CD4-positive, alpha-beta T cell treated with Interleukin-15 for 1 hour (primary cell): ENCODE measurements around the gene ADRB2.
A peak's percentile ranks its signal among the peaks of the same experiment; 100 is the strongest.
"Not testable (repeated sequence)": the region's sequence is repeated elsewhere in the genome, so short reads cannot be mapped to it uniquely, and the experiment has no call there.

Experiments
- DNase-seq: peaks from one replicate; pipeline ENCODE4 v3.0.0-alpha.2; 2020

The ADRB2 gene

GRCh38 chr5:148826053-148826738, at the start of gene ADRB2:
ADRB2 (plus strand) TSS chr5:148826611; CDS start chr5:148826832, 221 bp downstream.
- peak; percentile 94 for DNase-seq

- peak; percentile 46 for DNase-seq
Observed at GRCh38 chr5:148776780-148777179, 49.6 kb upstream of the ADRB2 start.

GRCh38 chr5:148778882-148779281, 47.5 kb upstream of the ADRB2 start:
- no peak for DNase-seq

- no peak for DNase-seq
Observed at GRCh38 chr5:148780711-148781110, 45.7 kb upstream of the ADRB2 start.

- DNase-seq: no peak
Observed at GRCh38 chr5:148781766-148782165, 44.6 kb upstream of the ADRB2 start.

GRCh38 chr5:148785223-148785622, 41.2 kb upstream of the ADRB2 start:
- DNase-seq: no peak

GRCh38 chr5:148786456-148786855, 40.0 kb upstream of the ADRB2 start:
- no peak for DNase-seq

- DNase-seq: no peak
Observed at GRCh38 chr5:148788636-148789035, 37.8 kb upstream of the ADRB2 start.

GRCh38 chr5:148790545-148791333, 35.7 kb upstream of the ADRB2 start:
- no peak for DNase-seq

GRCh38 chr5:148791334-148791667, 35.1 kb upstream of the ADRB2 start:
- DNase-seq: no peak

GRCh38 chr5:148791696-148792095, 34.7 kb upstream of the ADRB2 start:
- DNase-seq: no peak

- no peak for DNase-seq
Observed at GRCh38 chr5:148792744-148793143, 33.7 kb upstream of the ADRB2 start.

GRCh38 chr5:148793261-148793660, 33.1 kb upstream of the ADRB2 start:
- no peak for DNase-seq

- DNase-seq: no peak
Observed at GRCh38 chr5:148794275-148794674, 32.1 kb upstream of the ADRB2 start.

GRCh38 chr5:148794729-148795561, 31.5 kb upstream of the ADRB2 start:
- no peak for DNase-seq

- no peak for DNase-seq
Observed at GRCh38 chr5:148796936-148797335, 29.5 kb upstream of the ADRB2 start.

- DNase-seq: no peak
Observed at GRCh38 chr5:148798786-148799185, 27.6 kb upstream of the ADRB2 start.

GRCh38 chr5:148799737-148800527, 26.5 kb upstream of the ADRB2 start:
- no peak for DNase-seq

- no peak for DNase-seq
Observed at GRCh38 chr5:148801682-148802276, 24.6 kb upstream of the ADRB2 start.

GRCh38 chr5:148803451-148803850, 23.0 kb upstream of the ADRB2 start:
- DNase-seq: not testable (repeated sequence)

- no peak for DNase-seq
Observed at GRCh38 chr5:148804393-148804792, 22.0 kb upstream of the ADRB2 start.
